ENCODE data around the gene SLX4IP. TPM values are rescaled to one million over a fixed set of nuclear protein-coding genes. Genes with fewer than 3 reads are reported as not detected.
A peak's percentile ranks its signal among the peaks of the same experiment; 100 is the strongest.

SLX4IP gene
- total and polyA plus RNA-seq, 2 of the 13 experiments (the other 11 are each of a cell fraction or from before 2014, with no cell fraction given), result 3.6 to 7.3 TPM

- TF ChIP-seq MIER3 (CRISPR knock-in tag; IDR thresholded peaks at IDR 0.05; ENCODE audit: borderline replicate concordance) (no peak), ZNF101 (CRISPR knock-in tag; IDR thresholded peaks at IDR 0.05; ENCODE audit: borderline replicate concordance, low read depth) (no peak), ATF3 (CRISPR knock-in tag; IDR thresholded peaks at IDR 0.05) (peak; percentile 3; the same call in 1 of the 2 replicates), NRL (CRISPR knock-in tag; IDR thresholded peaks at IDR 0.05; ENCODE audit: borderline replicate concordance) (peak; percentile 43; the same call in 1 of the 2 replicates), JARID2 (CRISPR knock-in tag; IDR thresholded peaks at IDR 0.05; ENCODE audit: insufficient replicate concordance) (peak; percentile 74), ZC3H4 (CRISPR knock-in tag; IDR thresholded peaks at IDR 0.05; ENCODE audit: borderline replicate concordance) (no peak), LRRFIP1 (CRISPR knock-in tag; conservative IDR thresholded peaks at IDR 0.05) (no peak), SOX5 (CRISPR knock-in tag; IDR thresholded peaks at IDR 0.05; ENCODE audit: borderline replicate concordance) (no peak), IRF2 (CRISPR knock-in tag; IDR thresholded peaks at IDR 0.05) (peak; percentile 49), MYPOP (CRISPR knock-in tag; IDR thresholded peaks at IDR 0.05) (no peak), SNAPC4 (CRISPR knock-in tag; IDR thresholded peaks at IDR 0.05) (no peak; the same call in 1 of the 2 replicates), MTF1 (CRISPR knock-in tag; IDR thresholded peaks at IDR 0.05) (peak; percentile 71), NCOA5 (CRISPR knock-in tag; IDR thresholded peaks at IDR 0.05) (no peak), ATAD3A (CRISPR knock-in tag; IDR thresholded peaks at IDR 0.05) (no peak), PRPF4 (IDR thresholded peaks at IDR 0.05; ENCODE audit: low read depth, low read length, poor library complexity, severe bottlenecking) (no peak), DRAP1 (CRISPR knock-in tag; IDR thresholded peaks at IDR 0.05) (no peak), ELF3 (CRISPR knock-in tag; IDR thresholded peaks at IDR 0.05) (no peak), ZNF878 (CRISPR knock-in tag; IDR thresholded peaks at IDR 0.05) (no peak), CHCHD3 (CRISPR knock-in tag; IDR thresholded peaks at IDR 0.05) (no peak; the same call in none of the 2 replicates), CEBPG (CRISPR knock-in tag; IDR thresholded peaks at IDR 0.05) (no peak; the same call in 1 of the 2 replicates), PAWR (CRISPR knock-in tag; IDR thresholded peaks at IDR 0.05; ENCODE audit: borderline replicate concordance) (peak; percentile 77; the same call in 1 of the 2 replicates), SNAI1 (CRISPR knock-in tag; IDR thresholded peaks at IDR 0.05; ENCODE audit: borderline replicate concordance) (peak; percentile 48; the same call in 1 of the 2 replicates)
Measured at GRCh38 chr20:10672624-10673127, 237.6 kb downstream of the SLX4IP start (continued).
